Suprapubic skin (tissue), 4 donors: ENCODE measurements around the gene TNFRSF14. TPM values are rescaled to one million over a fixed set of nuclear protein-coding genes. Genes with fewer than 3 reads are reported as not detected.

Experiments used
- DNase-seq, 2 donors: peaks; one replicate each; pipeline ENCODE4 v3.0.0-alpha.2; 2019; ENCODE audit warnings: low spot score in 2 of 2
- H3K27ac ChIP-seq: fragments of 200-600 bp; sonication (generic); one replicate; pipeline ENCODE4 v1.5.1; 2019
- H3K27me3 ChIP-seq: fragments of 200-600 bp; sonication (generic); one replicate; pipeline ENCODE4 v1.5.1; 2019
- H3K36me3 ChIP-seq: fragments of 200-600 bp; sonication (generic); one replicate; pipeline ENCODE4 v1.5.1; 2019
- H3K4me1 ChIP-seq: fragments of 200-600 bp; sonication (generic); one replicate; pipeline ENCODE4 v1.5.1; 2019
- H3K4me3 ChIP-seq: fragments of 200-600 bp; sonication (generic); one replicate; pipeline ENCODE4 v1.5.1; 2019; ENCODE audit warnings: mild to moderate bottlenecking
- H3K9me3 ChIP-seq: fragments of 200-600 bp; sonication (generic); one replicate; pipeline ENCODE4 v1.5.1; 2019
- EP300 ChIP-seq: sonication (generic); formaldehyde crosslinking; IDR thresholded peaks from one replicate; pipeline ENCODE4 v1.6.1; 2017; ENCODE audit warnings: antibody characterized with exemption
- POLR2A ChIP-seq, 2 donors: fragments of 450-650 bp; IDR thresholded peaks; one replicate each; pipeline ENCODE4 v1.6.1; 2017; ENCODE audit warnings: antibody characterized with exemption in 2 of 2, mild to moderate bottlenecking in 2 of 2, moderate library complexity in 2 of 2
- POLR2AphosphoS5 ChIP-seq, 3 donors: sonication (generic); formaldehyde crosslinking; IDR thresholded peaks; one replicate each; pipeline ENCODE4 v1.6.1; 2017; ENCODE audit warnings: antibody characterized with exemption in 3 of 3
- WGBS: methylation state at CpG from one replicate; pipeline ENCODE4 v1.1.5; 2018; 5-methylcytosine and 5-hydroxymethylcytosine counted together
- total RNA-seq, 4 donors: library from RNA; depleted of rRNA; stranded (reverse); fragments of >200 nt; gene quantifications; one replicate each; pipeline ENCODE4 v1.1.0, GENCODE V29; 2016
- TF ChIP-seq, protein P1 (sequence below), 2 donors: fragments of 200-600 bp in 1 of 2; fragments of 450-650 bp in 1 of 2; sonication (generic) in 1 of 2; IDR thresholded peaks; one replicate each; pipeline ENCODE4 v1.5.1; 2016 to 2019; ENCODE audit warnings: antibody characterized with exemption in 2 of 2, mild to moderate bottlenecking in 1 of 2, moderate library complexity in 1 of 2

The TNFRSF14 gene
- total RNA-seq, 4 donors from 2014 or later: 33.3 to 111 (median 60.9) TPM

DNA sequence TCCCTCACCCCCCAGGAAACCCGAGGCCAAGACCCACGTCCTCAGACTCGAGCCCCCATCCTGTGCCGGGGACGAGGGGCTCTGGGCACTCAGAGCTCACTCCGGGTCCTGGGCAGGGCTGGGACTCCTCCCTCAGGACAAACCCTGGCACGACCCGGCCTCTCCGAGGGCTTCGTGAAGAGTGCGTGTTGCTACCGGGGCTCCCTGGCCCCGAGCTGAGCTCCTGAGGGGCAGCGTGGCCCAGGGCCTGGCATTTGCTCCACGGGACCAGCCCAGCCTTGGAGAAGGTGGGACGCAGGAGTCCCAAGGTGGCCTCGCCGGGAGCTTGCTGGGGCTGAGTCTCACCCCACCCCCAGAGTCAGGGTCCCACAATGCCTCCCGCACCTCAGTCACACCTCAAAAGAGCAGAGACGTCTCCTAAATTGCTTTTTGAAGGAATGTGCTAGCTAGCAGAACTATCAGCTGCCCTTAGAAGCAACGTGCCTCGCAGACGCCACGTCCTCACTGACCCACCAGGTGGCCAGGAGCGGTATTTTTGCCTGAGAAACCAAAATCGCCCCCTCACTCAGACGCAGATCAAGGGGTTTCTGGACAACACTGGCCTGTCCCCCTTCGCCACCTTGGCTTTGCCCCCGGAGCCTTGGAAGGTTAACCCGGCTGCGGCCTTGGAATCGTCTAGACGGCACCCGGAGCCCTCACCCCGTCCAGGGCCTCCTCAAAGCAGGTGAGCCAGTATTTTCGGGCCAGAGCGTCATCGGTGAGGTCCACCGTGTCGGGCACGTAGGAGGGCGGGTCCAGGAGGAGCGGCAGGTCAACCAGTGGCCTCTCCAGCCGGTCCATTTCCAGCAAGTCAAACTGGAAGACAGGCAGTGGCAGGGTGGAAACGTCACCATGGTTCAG lies 41.1 kb upstream of the TNFRSF14 start:
- TF ChIP-seq, protein P1, sequence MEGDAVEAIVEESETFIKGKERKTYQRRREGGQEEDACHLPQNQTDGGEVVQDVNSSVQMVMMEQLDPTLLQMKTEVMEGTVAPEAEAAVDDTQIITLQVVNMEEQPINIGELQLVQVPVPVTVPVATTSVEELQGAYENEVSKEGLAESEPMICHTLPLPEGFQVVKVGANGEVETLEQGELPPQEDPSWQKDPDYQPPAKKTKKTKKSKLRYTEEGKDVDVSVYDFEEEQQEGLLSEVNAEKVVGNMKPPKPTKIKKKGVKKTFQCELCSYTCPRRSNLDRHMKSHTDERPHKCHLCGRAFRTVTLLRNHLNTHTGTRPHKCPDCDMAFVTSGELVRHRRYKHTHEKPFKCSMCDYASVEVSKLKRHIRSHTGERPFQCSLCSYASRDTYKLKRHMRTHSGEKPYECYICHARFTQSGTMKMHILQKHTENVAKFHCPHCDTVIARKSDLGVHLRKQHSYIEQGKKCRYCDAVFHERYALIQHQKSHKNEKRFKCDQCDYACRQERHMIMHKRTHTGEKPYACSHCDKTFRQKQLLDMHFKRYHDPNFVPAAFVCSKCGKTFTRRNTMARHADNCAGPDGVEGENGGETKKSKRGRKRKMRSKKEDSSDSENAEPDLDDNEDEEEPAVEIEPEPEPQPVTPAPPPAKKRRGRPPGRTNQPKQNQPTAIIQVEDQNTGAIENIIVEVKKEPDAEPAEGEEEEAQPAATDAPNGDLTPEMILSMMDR (IDR thresholded peaks at IDR 0.05): no peak
- no peak for TF ChIP-seq POLR2AphosphoS5 (IDR thresholded peaks at IDR 0.05)
- TF ChIP-seq POLR2A (IDR thresholded peaks at IDR 0.05): no peak
- no peak for TF ChIP-seq EP300
- Histone ChIP-seq H3K36me3 (peaks cover 100% of the 10 kb centered on the region), H3K4me1 (no peaks in the 10 kb centered on the region), H3K9me3 (no peaks in the 10 kb centered on the region), H3K27me3 (no peaks in the 10 kb centered on the region), H3K4me3 (no peak overlapping the region), H3K27ac (no peak overlapping the region)
- WGBS: 97% methylated on average over 20 of the region's 45 CpGs
- no peak for DNase-seq

DNA sequence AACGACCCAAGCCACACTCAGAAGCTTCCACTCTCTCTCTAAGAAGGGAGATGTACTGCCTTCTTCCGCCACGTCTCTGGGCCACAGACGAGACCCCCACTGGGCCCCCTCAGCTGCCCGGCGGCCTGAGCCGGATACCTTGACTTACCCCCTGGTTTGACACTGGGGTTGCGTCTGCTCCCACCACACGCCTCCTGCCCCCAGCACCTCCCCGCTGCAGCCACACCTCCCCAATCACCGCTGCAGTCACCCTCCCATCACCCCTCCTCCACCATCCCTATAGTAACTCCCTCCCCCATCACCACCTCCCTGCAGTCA lies 40.4 kb upstream of the TNFRSF14 start:
- no peak for TF ChIP-seq POLR2AphosphoS5 (IDR thresholded peaks at IDR 0.05)
- TF ChIP-seq, protein P1 (IDR thresholded peaks at IDR 0.05): no peak
- TF ChIP-seq POLR2A (IDR thresholded peaks at IDR 0.05): no peak
- no peak for TF ChIP-seq EP300
- DNase-seq: no peak
- H3K9me3 ChIP-seq: no peaks in the 10 kb centered on the region
- H3K27me3 ChIP-seq: no peaks in the 10 kb centered on the region
- peaks cover 100% of the 10 kb centered on the region for H3K36me3 ChIP-seq
- 92% methylated on average over 10 of the region's 11 CpGs for WGBS
- no peak overlapping the region for H3K4me3 ChIP-seq
- H3K27ac ChIP-seq: no peak overlapping the region
- H3K4me1 ChIP-seq: no peaks in the 10 kb centered on the region

DNA sequence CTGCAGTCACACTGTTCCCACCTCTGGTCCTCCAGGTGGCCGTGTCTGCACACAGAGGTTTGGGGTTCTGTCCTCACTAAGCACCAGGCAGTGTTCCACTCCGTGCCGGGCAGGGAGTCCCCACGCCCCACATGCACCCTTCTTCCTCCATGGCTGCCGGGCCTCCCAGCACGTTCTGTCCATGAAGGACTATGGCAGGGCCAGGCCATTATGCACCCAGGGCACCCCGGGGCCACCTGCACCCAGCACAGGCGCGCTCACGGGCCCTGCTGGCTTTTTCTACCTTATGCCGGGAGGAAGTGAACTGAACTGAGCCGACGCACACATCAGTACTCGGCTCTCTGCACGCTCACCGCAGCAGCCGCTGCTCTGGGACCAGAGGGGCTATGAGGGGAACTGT lies 40.0 kb upstream of the TNFRSF14 start:
- no peak for TF ChIP-seq POLR2AphosphoS5 (IDR thresholded peaks at IDR 0.05)
- DNase-seq: no peak
- WGBS: 91% methylated on average over 17 of the region's 17 CpGs
- Histone ChIP-seq H3K4me1 (no peaks in the 10 kb centered on the region), H3K4me3 (no peak overlapping the region), H3K9me3 (no peaks in the 10 kb centered on the region), H3K27me3 (no peaks in the 10 kb centered on the region), H3K27ac (no peak overlapping the region), H3K36me3 (peaks cover 100% of the 10 kb centered on the region)

DNA sequence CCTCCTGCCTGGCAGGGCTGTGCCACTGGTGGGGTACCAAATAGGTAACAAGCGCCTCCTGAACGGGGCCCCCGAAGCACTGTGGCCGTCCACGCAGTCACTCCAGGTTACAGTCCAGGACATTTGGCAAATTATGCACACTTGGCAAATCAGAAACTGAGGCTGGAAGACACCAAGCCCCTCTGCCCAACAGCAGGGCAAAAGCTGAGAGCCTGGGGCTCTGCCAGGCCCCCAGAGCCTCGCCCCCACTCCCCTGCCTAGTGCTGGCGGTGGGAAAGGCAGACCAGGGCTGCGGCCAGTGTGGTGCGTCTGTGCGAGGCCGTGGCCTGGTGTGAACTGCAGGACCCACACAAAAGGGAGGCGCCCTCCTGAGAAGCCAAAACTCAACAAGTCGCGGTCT lies 39.2 kb upstream of the TNFRSF14 start:
- peaks cover 99% of the 10 kb centered on the region for H3K36me3 ChIP-seq
- no peak overlapping the region for H3K27ac ChIP-seq
- TF ChIP-seq EP300 (no peak), POLR2A (IDR thresholded peaks at IDR 0.05) (no peak), POLR2AphosphoS5 (IDR thresholded peaks at IDR 0.05) (no peak)
- TF ChIP-seq, protein P1 (IDR thresholded peaks at IDR 0.05): no peak
- no peak for DNase-seq
- no peaks in the 10 kb centered on the region for H3K9me3 ChIP-seq
- 100% methylated on average over 2 of the region's 14 CpGs for WGBS
- no peaks in the 10 kb centered on the region for H3K27me3 ChIP-seq
- H3K4me1 ChIP-seq: no peaks in the 10 kb centered on the region
- H3K4me3 ChIP-seq: no peak overlapping the region

DNA sequence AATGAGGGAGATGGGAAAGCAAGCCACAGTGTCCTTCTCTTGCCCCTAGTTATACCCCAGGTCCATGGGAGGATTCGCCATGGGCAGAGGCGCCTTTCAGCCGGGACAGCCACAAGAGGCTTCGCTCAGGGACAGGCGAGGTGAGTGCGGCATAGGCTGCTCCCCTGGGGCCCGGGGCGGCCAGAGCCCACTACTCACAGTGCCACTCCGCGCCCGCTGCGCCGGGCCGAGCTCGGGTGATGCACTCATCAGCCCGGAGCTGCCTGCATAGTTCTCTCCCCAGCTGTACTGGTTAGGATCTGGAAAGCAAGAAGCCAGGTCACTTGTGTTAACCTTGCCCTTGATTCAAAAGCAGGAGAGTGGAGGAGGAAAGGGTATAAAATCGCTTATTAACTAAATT lies 38.2 kb upstream of the TNFRSF14 start:
- no peak overlapping the region for H3K27ac ChIP-seq
- H3K4me3 ChIP-seq: no peak overlapping the region
- peaks cover 89% of the 10 kb centered on the region for H3K36me3 ChIP-seq
- no peaks in the 10 kb centered on the region for H3K9me3 ChIP-seq
- WGBS: 95% methylated on average over 17 of the region's 17 CpGs
- TF ChIP-seq EP300 (no peak), POLR2AphosphoS5 (IDR thresholded peaks at IDR 0.05) (no peak), POLR2A (IDR thresholded peaks at IDR 0.05) (no peak)
- TF ChIP-seq, protein P1 (IDR thresholded peaks at IDR 0.05): no peak
- peaks cover under 1% of the 10 kb centered on the region for H3K4me1 ChIP-seq
- no peak for DNase-seq
- H3K27me3 ChIP-seq: no peaks in the 10 kb centered on the region
